PC-9 (cell line): ENCODE results near the gene AASS. TPM values are rescaled to one million over a fixed set of nuclear protein-coding genes. Genes with fewer than 3 reads are reported as not detected.

Experiments used
- BruUV-seq: library from RNA; stranded (reverse); fragments of 400-500 nt; replicated peaks from 2 replicates; lab custom pipeline; 2021; lab: Mats Ljungman, UMichigan
- CTCF ChIA-PET: fragments of 300-600 bp; sonication (Branson Sonifier 250); formaldehyde crosslinking; loops from one replicate; lab custom pipeline; 2022; ENCODE audit warnings: antibody characterized with exemption; lab: Charles Lee
- POLR2A ChIA-PET: fragments of 300-600 bp; sonication (Branson Sonifier 250); formaldehyde crosslinking; loops from one replicate; lab custom pipeline; 2022; ENCODE audit warnings: antibody characterized with exemption; ENCODE audit not compliant: unreplicated experiment; lab: Charles Lee
- DNase-seq, 2 experiments: peaks; one replicate each; pipeline versions ENCODE4 v3.0.0 to v3.0.0-alpha.2; 2015 to 2022; ENCODE audit warnings: mixed read lengths in 1 of 2
- H2AFZ ChIP-seq: fragments of 200-600 bp; sonication (generic); 2 replicates; pipeline ENCODE4 v1.8.1; 2017; ENCODE audit warnings: antibody characterized with exemption
- H3F3A ChIP-seq: fragments of 200-600 bp; sonication (generic); 2 replicates; pipeline ENCODE4 v1.8.1; 2017; ENCODE audit warnings: antibody characterized with exemption, mild to moderate bottlenecking, low read depth; ENCODE audit not compliant: insufficient read depth
- H3K27ac ChIP-seq: fragments of 200-600 bp; sonication (generic); 2 replicates; pipeline ENCODE4 v1.6.1; 2016; ENCODE audit warnings: mixed run types
- H3K27me3 ChIP-seq: fragments of 200-600 bp; sonication (generic); 2 replicates; pipeline ENCODE4 v1.6.1; 2016; ENCODE audit warnings: low read depth, mixed run types; ENCODE audit not compliant: insufficient read depth
- H3K36me3 ChIP-seq: fragments of 200-600 bp; sonication (generic); 2 replicates; pipeline ENCODE4 v1.6.1; 2016; ENCODE audit warnings: low read depth, mixed run types
- H3K4me1 ChIP-seq: fragments of 200-600 bp; sonication (generic); replicated peaks from 2 replicates; pipeline ENCODE4 v1.6.1; 2016; ENCODE audit warnings: mixed run types; ENCODE audit not compliant: insufficient read depth
- H3K4me2 ChIP-seq: fragments of 200-600 bp; sonication (generic); 2 replicates; pipeline ENCODE4 v1.6.1; 2017; ENCODE audit warnings: mixed run types
- H3K4me3 ChIP-seq: fragments of 200-600 bp; sonication (generic); 2 replicates; pipeline ENCODE4 v1.6.1; 2016; ENCODE audit warnings: mixed run types
- H3K79me2 ChIP-seq: fragments of 200-600 bp; sonication (generic); 2 replicates; pipeline ENCODE4 v1.6.1; 2017; ENCODE audit warnings: low read depth, mixed run types
- H3K9me2 ChIP-seq: fragments of 200-600 bp; sonication (generic); 2 replicates; pipeline ENCODE4 v1.8.1; 2017; ENCODE audit warnings: mild to moderate bottlenecking; ENCODE audit not compliant: insufficient read depth
- H3K9me3 ChIP-seq: fragments of 200-600 bp; sonication (generic); 2 replicates; pipeline ENCODE4 v1.8.1; 2016; ENCODE audit warnings: low read depth; ENCODE audit not compliant: insufficient read depth
- H4K20me1 ChIP-seq: fragments of 200-600 bp; sonication (generic); 2 replicates; pipeline ENCODE4 v1.8.1; 2017; ENCODE audit not compliant: insufficient read depth
- EZH2 ChIP-seq: fragments of 200-600 bp; sonication (generic); IDR thresholded peaks from 2 replicates; pipeline ENCODE4 v1.8.0; 2017; ENCODE audit warnings: antibody characterized with exemption, low read depth
- intact Hi-C: fragments of 100-400 bp; cut with micrococcal nuclease; formaldehyde crosslinking; loops from one replicate; pipeline ENCODE4 v1.10.0; 2022; ENCODE audit not compliant: unreplicated experiment
- total RNA-seq: library from RNA; stranded (reverse); gene quantifications from 2 replicates; pipeline ENCODE4 v1.2.3, GENCODE V29; 2021
- TF ChIP-seq, protein P1 (sequence below): fragments of 200-600 bp; sonication (generic); conservative IDR thresholded peaks from 2 replicates; pipeline ENCODE4 v1.6.1; 2017; ENCODE audit warnings: mixed run types, antibody characterized with exemption, mild to moderate bottlenecking, moderate library complexity

Gene AASS
- total RNA-seq, 1 experiment from 2014 or later = 8.5 TPM

- Histone ChIP-seq H2AFZ (no peak overlapping the region), H3K27me3 (no peaks in the 10 kb centered on the region), H3K79me2 (no peaks in the 10 kb centered on the region), H4K20me1 (no peaks in the 10 kb centered on the region), H3K9me3 (no peaks in the 10 kb centered on the region), H3F3A (no peaks in the 10 kb centered on the region; the same call in 1 of the 2 replicates), H3K9me2 (no peaks in the 10 kb centered on the region), H3K27ac (no peak overlapping the region), H3K4me3 (no peak overlapping the region), H3K4me2 (no peak overlapping the region), H3K4me1 (peaks cover 12% of the 10 kb centered on the region; the same call in 1 of the 2 replicates), H3K36me3 (no peaks in the 10 kb centered on the region)
- intact Hi-C loops = no loop called here
- DNase-seq = no peak
- TF ChIP-seq EZH2 = no peak
- ChIA-PET CTCF (no interaction called here), POLR2A (interaction anchor here (0.7 kb wide), 1 partner anchor 128 kb away, joined by 8 read pairs; no protein-coding TSS in a partner anchor)
- no TSS peak for BruUV-seq
Observed at GRCh38 chr7:122038134-122038533, 105.9 kb downstream of the AASS start.

DNA sequence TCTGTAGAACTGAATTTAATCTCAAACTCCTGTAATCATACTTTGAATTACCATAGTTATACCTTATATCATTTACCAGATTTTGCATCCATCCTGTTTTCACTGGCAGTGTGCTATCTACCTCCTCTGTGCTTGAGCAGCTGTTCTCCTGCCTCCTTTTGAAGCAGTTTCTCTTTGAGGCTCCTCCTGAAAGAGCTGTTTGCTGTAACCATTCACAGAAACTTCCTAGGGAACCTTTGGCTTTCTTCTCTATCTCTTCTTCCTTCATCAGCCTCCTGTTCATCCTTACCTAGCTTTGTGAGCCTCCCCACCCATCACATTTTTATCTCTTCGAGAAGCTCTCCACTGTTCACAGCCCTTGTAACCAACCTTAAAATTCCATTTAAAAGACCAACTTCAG lies 108.2 kb downstream of the AASS start:
- TF ChIP-seq, protein P1, sequence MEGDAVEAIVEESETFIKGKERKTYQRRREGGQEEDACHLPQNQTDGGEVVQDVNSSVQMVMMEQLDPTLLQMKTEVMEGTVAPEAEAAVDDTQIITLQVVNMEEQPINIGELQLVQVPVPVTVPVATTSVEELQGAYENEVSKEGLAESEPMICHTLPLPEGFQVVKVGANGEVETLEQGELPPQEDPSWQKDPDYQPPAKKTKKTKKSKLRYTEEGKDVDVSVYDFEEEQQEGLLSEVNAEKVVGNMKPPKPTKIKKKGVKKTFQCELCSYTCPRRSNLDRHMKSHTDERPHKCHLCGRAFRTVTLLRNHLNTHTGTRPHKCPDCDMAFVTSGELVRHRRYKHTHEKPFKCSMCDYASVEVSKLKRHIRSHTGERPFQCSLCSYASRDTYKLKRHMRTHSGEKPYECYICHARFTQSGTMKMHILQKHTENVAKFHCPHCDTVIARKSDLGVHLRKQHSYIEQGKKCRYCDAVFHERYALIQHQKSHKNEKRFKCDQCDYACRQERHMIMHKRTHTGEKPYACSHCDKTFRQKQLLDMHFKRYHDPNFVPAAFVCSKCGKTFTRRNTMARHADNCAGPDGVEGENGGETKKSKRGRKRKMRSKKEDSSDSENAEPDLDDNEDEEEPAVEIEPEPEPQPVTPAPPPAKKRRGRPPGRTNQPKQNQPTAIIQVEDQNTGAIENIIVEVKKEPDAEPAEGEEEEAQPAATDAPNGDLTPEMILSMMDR = no peak
- TF ChIP-seq EZH2 = no peak
- H3K27me3 ChIP-seq = no peaks in the 10 kb centered on the region
- no peak overlapping the region for H3K27ac ChIP-seq
- no peaks in the 10 kb centered on the region for H3K9me3 ChIP-seq
- H2AFZ ChIP-seq = no peak overlapping the region
- H3K4me1 ChIP-seq = peaks cover 12% of the 10 kb centered on the region; the same call in 1 of the 2 replicates
- H3K79me2 ChIP-seq = no peaks in the 10 kb centered on the region
- no peaks in the 10 kb centered on the region for H3K9me2 ChIP-seq
- no peaks in the 10 kb centered on the region for H3K36me3 ChIP-seq
- no peak overlapping the region for H3K4me2 ChIP-seq
- no peaks in the 10 kb centered on the region; the same call in 1 of the 2 replicates for H3F3A ChIP-seq
- no peak for DNase-seq
- no peaks in the 10 kb centered on the region for H4K20me1 ChIP-seq
- ChIA-PET POLR2A (interaction anchor here (0.6 kb wide), 1 partner anchor 13 kb away, joined by 3 read pairs; no protein-coding TSS in a partner anchor), CTCF (no interaction called here)
- no TSS peak for BruUV-seq
- H3K4me3 ChIP-seq = no peak overlapping the region
- intact Hi-C loops = no loop called here

GRCh38 chr7:122033641-122034040 lies 110.4 kb downstream of the AASS start:
- peaks cover 5% of the 10 kb centered on the region; the same call in 1 of the 2 replicates for H3K9me2 ChIP-seq
- H4K20me1 ChIP-seq = no peaks in the 10 kb centered on the region
- H3K9me3 ChIP-seq = no peaks in the 10 kb centered on the region
- H3K4me3 ChIP-seq = no peak overlapping the region
- no peak for DNase-seq
- ChIA-PET CTCF (no interaction called here), POLR2A (no interaction called here)
- no peak overlapping the region for H2AFZ ChIP-seq
- no peaks in the 10 kb centered on the region for H3K36me3 ChIP-seq
- intact Hi-C loops = no loop called here
- no peak overlapping the region for H3K27ac ChIP-seq
- BruUV-seq = no TSS peak
- H3K4me2 ChIP-seq = no peak overlapping the region
- TF ChIP-seq, protein P1 = no peak
- no peak for TF ChIP-seq EZH2
- no peaks in the 10 kb centered on the region for H3F3A ChIP-seq
- 0 out of 2 replicates have a peak, but pooled peaks cover under 1% of the 10 kb centered on the region for H3K4me1 ChIP-seq
- H3K79me2 ChIP-seq = no peaks in the 10 kb centered on the region
- H3K27me3 ChIP-seq = no peaks in the 10 kb centered on the region

GRCh38 chr7:122027058-122027457 lies 117.0 kb downstream of the AASS start:
- TF ChIP-seq EZH2 = no peak
- TF ChIP-seq, protein P1 = no peak
- Histone ChIP-seq H3K27me3 (no peaks in the 10 kb centered on the region), H3K4me2 (no peak overlapping the region), H2AFZ (no peak overlapping the region), H3K27ac (no peak overlapping the region), H3F3A (no peaks in the 10 kb centered on the region), H3K79me2 (no peaks in the 10 kb centered on the region), H3K9me2 (peaks cover 5% of the 10 kb centered on the region; the same call in 1 of the 2 replicates), H3K4me1 (no peaks in the 10 kb centered on the region), H3K36me3 (no peaks in the 10 kb centered on the region), H3K9me3 (no peaks in the 10 kb centered on the region), H4K20me1 (no peaks in the 10 kb centered on the region), H3K4me3 (no peak overlapping the region)
- ChIA-PET POLR2A (no interaction called here), CTCF (no interaction called here)
- BruUV-seq = no TSS peak
- DNase-seq = no peak
- intact Hi-C loops = no loop called here
